ENCODE measurements around the gene YTHDC2. TPM values are rescaled to one million over a fixed set of nuclear protein-coding genes. Genes with fewer than 3 reads are reported as not detected.

The YTHDC2 gene
- total RNA-seq, 1 donor from 2014 or later = 42.8 TPM

DNA sequence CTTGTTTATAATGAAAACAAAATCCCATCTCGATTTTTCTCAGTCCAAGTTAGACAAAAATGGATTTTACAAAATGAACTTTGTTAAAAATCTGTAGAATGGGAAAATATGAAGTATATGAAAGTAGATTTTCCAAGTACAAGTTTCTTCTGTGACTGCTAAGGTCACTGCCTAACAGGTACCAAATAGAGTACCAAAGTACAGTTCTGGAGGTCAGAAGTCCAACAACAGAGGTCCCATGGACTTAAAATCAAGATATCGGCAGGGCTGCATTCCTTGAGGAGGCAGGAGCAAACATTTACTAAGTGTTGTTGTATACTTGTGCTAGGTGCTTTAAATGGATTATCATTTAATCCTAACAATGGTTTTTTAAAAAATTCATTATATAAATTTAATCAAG, 5.9 kb downstream of the YTHDC2 start:
- no peak for DNase-seq (ENCODE audit: low spot score)

DNA sequence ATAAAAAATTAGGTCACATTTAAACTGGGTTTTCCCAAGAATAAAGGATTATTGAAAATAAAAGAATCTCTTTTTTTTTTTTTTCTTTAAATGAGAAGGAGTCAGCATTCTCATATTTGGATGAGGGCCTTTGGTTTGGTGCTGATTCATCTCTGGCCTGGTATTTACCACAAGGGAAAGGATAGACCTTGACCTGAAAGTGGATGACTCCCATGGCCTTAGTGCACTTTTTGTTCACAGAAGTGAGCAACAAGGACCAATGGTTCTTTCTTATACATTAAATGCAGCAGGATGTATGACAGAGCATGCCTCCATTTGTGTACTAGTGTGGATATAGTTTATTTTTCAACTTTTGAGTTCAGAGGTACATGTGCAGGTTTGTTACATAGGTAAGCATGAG, 6.9 kb downstream of the YTHDC2 start:
- DNase-seq (ENCODE audit: low spot score) = no peak

DNA sequence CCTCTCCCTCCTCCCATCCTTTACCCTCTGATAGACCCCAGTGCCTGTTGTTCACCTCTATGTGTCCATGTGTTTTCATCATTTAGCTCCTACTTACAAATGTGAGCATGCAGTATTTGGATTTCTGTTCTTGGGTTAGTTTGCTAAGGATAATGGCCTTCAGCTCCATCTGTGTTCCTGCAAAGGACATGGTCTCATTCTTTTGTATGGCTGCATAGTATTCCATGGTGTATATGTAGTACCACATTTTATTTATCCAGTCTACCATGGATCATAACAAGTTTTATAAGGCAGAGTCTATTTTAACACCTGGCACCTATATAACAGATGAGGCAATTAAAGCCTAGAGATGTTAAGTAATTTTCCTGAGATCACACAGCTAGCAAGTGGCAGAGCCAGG, 7.4 kb downstream of the YTHDC2 start:
- DNase-seq (ENCODE audit: low spot score) = no peak

GRCh38 chr5:113523168-113523567, 9.7 kb downstream of the YTHDC2 start:
- no peak for DNase-seq (ENCODE audit: low spot score)

- no peak for DNase-seq (ENCODE audit: low spot score)
Measured at GRCh38 chr5:113524927-113525326, 11.4 kb downstream of the YTHDC2 start.

DNA sequence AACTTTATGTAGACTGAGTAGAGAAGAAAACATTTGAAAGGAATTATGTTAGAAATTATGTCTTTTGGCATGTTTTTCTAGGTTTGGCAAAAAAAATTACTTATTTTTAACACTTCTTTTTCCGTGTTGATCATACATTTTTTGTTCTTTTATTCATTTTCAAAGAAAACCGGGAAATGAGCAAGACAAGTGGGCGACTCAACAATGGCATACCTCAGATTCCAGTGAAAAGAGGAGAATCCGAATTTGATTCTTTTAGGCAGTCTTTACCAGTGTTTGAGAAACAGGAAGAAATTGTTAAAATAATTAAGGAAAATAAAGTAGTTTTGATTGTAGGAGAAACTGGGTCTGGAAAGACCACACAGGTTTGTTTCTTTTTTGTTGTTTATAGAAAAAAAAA, 12.9 kb downstream of the YTHDC2 start:
- no peak for DNase-seq (ENCODE audit: low spot score)

GRCh38 chr5:113527746-113528145, 14.3 kb downstream of the YTHDC2 start:
- no peak for DNase-seq (ENCODE audit: low spot score)

DNA sequence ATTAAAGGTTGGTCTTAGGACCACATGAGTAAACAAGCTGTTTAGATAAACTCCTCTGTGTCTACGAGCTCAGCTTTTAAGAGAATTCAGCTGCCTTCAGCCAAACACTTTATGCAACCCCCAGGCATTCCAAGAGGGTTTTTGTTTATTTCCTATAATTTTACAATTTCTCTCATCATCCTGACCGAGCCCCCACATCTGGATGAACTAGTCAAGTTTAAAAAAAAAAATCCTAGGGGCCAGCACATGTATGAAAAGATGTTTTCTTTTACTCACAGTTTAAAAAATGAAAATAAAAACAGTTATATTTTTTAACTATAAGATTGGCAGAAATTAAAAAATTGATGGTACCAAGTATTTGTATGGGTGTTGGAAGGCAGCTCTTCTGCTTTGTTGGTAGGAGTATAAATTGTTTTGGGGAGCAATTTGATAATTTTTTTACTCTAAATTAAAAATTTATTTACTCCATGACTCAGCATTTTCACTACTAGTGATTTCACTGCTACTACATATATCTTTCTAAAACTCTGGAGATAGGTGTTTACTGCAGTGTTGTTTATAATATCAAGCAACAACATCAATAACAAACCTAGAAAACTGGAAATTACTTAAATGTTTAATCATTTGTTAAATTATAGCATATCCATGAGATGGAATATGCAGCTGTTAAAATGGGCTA, 18.1 kb downstream of the YTHDC2 start:
- no peak for DNase-seq (ENCODE audit: low spot score)

DNA sequence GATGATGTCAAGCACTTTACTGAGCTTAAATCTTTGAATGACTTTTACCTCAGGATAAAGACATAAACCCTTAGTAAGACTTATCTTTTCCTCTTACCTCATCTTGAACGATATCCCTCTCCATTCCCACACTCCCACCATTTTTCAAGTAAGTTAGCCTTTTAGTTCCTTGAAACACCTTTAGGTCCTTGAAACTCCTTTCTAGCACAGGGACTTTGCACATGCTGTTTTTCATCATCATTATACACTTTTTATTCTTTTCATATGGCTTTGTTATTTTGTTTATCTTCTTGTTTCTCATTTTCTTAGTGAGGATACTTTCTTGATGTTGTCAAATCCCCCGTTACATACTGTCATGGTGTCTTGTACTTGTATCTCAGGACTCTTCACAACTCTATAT, 24.8 kb downstream of the YTHDC2 start:
- DNase-seq (ENCODE audit: low spot score) = no peak

GRCh38 chr5:113546703-113547183, 33.2 kb downstream of the YTHDC2 start:
- no peak for DNase-seq (ENCODE audit: low spot score)

DNA sequence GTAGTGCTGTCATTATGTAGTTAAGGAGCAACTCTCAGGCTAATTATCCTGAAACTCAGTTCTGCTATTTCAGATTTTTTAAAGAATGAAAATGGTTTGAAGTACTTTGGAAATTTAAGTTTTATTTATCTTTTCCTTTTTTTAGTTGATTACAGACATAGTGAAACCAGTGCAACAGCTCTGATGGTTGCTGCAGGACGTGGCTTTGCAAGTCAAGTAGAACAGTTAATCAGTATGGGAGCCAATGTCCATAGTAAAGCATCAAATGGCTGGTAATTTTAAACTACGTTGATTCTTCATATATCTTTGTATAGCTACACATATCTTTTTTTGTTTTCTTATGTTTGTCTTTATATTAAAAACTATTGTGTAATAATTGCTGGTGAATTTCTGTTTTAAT, 34.9 kb downstream of the YTHDC2 start:
- no peak for DNase-seq (ENCODE audit: low spot score)

GRCh38 chr5:113552137-113552536, 38.6 kb downstream of the YTHDC2 start:
- DNase-seq (ENCODE audit: low spot score) = no peak

GRCh38 chr5:113552620-113553019, 39.1 kb downstream of the YTHDC2 start:
- DNase-seq (ENCODE audit: low spot score) = no peak

GRCh38 chr5:113562828-113563400, 49.4 kb downstream of the YTHDC2 start:
- no peak for DNase-seq (ENCODE audit: low spot score)

- no peak for DNase-seq (ENCODE audit: low spot score)
Measured at GRCh38 chr5:113569396-113569795, 55.9 kb downstream of the YTHDC2 start.

- no peak for DNase-seq (ENCODE audit: low spot score)
Measured at GRCh38 chr5:113572716-113573115, 59.2 kb downstream of the YTHDC2 start.

DNA sequence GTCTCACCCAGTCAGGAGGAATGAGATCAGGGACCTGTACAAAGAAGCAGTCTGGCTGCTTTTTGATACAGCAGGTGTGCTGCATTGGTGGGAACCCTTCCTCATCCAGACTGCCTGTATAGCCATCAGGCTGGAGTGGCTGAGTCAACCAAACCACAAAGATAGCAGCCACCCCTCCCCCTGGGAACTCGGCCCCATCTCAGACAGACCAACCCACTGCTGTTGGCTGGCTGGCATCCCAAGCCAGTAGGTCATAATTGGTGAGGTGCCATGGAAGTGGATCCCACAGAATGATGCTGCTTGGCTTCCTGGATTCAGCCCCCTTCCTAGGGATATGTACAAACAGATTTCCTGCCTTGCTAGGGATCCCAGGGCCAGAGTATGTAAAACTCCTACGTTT, 60.9 kb downstream of the YTHDC2 start:
- DNase-seq (ENCODE audit: low spot score) = no peak

- DNase-seq (ENCODE audit: low spot score) = no peak
Measured at GRCh38 chr5:113575074-113575473, 61.6 kb downstream of the YTHDC2 start.

GRCh38 chr5:113578091-113578490, 64.6 kb downstream of the YTHDC2 start:
- DNase-seq (ENCODE audit: low spot score) = no peak

DNA sequence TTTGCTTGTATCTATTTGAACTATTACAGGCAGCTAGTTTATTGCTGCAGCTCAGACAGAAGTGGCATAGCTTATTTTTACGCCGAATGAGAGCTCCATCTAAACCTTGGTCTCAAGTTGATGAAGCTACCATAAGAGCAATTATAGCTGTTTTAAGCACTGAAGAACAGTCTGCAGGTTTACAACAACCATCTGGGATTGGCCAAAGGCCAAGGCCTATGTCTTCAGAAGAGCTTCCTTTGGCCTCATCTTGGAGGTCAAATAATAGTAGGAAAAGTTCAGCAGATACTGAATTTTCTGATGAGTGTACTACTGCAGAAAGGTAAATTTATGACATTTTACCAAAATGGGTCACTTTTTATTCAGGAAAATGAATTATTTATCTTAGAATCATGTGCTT, 67.9 kb downstream of the YTHDC2 start:
- no peak for DNase-seq (ENCODE audit: low spot score)

- DNase-seq (ENCODE audit: low spot score) = no peak
Measured at GRCh38 chr5:113598150-113598549, 84.7 kb downstream of the YTHDC2 start.

DNA sequence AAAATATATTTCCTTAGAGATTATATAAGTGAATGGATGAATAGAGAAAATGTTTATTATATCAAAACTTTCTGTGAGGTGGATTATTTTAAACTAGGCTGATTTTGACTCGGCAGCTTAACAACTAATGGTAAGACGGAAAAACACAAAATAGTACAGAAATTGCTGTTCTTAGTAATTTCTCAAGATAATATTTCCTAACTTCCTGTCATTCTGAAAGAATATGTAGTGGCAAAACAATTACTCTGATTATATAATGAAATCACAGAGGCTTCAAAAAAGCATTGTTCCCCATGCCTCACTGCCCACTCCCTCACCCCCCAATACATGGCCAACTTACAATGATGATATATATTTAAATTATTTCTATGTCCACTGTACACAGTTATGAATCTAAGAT, 85.4 kb downstream of the YTHDC2 start:
- no peak for DNase-seq (ENCODE audit: low spot score)

- no peak for DNase-seq (ENCODE audit: low spot score)
Measured at GRCh38 chr5:113600255-113600905, 86.9 kb downstream of the YTHDC2 start.

Measured in ureter (tissue), 1 donor.